Measurements from ENCODE around the gene PREX1. TPM values are rescaled to one million over a fixed set of nuclear protein-coding genes. Genes with fewer than 3 reads are reported as not detected.
A peak's percentile ranks its signal among the peaks of the same experiment; 100 is the strongest.

Gene PREX1
- total RNA-seq, 1 donor from 2014 or later = 235 TPM

DNA sequence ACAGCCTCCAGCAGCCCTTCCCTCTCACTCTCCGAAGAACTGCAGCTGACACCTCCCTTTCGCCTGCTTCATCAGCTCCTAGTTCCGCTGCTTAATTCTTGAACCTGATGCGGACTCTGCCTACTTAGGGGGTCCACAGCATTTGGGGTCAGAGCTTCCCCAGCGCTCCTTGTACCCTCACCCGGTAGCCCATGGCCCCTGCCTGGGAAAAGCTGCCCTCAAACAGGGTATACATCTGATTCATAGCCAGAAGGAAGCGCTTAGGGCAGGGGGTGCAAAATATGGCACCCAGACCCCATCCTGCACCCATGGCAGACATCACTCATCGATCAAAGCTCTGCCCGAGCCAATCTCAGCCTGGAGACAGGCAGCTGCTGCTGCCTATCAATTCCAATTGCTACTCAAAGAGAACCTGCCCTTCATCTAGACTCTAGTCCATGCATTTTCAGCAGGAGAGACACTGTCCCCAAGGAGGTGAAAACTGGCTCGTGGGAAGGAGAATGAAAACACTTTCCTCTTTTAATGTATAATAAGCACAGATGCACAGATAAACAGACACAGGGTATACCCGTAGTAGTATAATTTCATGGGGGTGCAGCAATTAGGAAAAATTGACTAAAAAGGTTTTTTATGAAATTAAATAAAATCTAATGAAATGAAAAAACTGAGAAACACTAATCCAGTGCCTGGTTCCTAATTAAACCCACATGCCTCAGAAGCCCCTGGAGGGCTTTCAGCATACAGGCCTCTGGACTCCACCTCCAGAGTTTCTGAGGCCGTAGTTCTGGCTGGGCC, 194.8 kb downstream of the PREX1 start:
- TF ChIP-seq, protein P1, sequence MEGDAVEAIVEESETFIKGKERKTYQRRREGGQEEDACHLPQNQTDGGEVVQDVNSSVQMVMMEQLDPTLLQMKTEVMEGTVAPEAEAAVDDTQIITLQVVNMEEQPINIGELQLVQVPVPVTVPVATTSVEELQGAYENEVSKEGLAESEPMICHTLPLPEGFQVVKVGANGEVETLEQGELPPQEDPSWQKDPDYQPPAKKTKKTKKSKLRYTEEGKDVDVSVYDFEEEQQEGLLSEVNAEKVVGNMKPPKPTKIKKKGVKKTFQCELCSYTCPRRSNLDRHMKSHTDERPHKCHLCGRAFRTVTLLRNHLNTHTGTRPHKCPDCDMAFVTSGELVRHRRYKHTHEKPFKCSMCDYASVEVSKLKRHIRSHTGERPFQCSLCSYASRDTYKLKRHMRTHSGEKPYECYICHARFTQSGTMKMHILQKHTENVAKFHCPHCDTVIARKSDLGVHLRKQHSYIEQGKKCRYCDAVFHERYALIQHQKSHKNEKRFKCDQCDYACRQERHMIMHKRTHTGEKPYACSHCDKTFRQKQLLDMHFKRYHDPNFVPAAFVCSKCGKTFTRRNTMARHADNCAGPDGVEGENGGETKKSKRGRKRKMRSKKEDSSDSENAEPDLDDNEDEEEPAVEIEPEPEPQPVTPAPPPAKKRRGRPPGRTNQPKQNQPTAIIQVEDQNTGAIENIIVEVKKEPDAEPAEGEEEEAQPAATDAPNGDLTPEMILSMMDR (IDR thresholded peaks at IDR 0.05; ENCODE audit: partially characterized antibody, unreplicated experiment) = no peak
- H3K36me3 Mint-ChIP-seq (ENCODE audit: unreplicated experiment) = peaks cover 6% of the 10 kb centered on the region
- H3K4me1 Mint-ChIP-seq (ENCODE audit: low read depth, unreplicated experiment) = peaks cover 35% of the 10 kb centered on the region
- peaks cover 29% of the 10 kb centered on the region for H3K27me3 Mint-ChIP-seq (ENCODE audit: unreplicated experiment)
- peak overlapping the region; percentile 94 for H3K27ac Mint-ChIP-seq (ENCODE audit: unreplicated experiment)
- no peak for DNase-seq
- peaks cover 31% of the 10 kb centered on the region for H3K9me3 Mint-ChIP-seq (ENCODE audit: unreplicated experiment)
- peak overlapping the region; percentile 55 for H3K4me3 Mint-ChIP-seq (ENCODE audit: unreplicated experiment)

DNA sequence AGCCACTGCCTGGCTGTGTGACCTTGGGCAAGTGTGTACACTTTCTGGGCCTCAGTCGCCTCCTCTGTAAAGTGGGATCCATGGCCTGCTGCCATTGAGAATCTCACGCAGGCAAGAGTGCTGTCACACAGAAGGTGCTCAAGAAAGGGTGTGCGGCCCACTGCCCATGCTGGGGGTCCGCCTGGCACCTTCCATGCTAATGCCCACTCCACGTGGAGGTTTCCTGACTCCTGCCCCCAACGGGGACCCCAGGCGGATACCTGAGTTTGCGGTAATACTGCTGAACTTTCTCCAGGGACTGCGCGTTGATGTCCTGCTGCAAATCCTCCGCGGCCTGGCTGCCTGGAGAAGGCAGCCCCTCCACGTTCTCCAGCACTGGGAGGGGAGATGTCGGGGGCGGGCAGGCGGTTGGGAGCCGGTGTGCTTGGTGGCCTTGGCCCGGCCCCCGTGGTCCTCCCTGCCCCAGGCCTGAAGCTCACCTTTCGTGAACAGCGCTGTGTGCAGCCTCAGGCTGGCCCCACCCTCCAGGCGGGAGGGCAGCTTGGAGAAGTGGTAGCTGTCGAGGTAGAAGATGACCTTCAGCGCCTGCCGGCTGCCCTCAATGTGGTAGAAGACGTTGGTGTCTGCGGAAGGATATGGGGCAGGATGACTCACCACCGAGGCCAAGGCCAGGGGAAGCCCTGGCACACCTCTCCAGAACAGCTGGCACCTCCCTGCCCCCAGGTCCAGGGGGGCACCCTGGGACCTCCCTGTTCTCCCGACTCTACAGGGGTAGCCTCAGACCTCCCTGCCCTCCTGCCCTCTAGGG, 195.6 kb downstream of the PREX1 start:
- DNase-seq = no peak
- Mint-ChIP-seq H3K4me3 (ENCODE audit: unreplicated experiment) (peak overlapping the region; percentile 55), H3K27me3 (ENCODE audit: unreplicated experiment) (peaks cover 31% of the 10 kb centered on the region), H3K9me3 (ENCODE audit: unreplicated experiment) (peaks cover 29% of the 10 kb centered on the region), H3K36me3 (ENCODE audit: unreplicated experiment) (peaks cover 6% of the 10 kb centered on the region), H3K27ac (ENCODE audit: unreplicated experiment) (peak overlapping the region; percentile 97), H3K4me1 (ENCODE audit: low read depth, unreplicated experiment) (peaks cover 35% of the 10 kb centered on the region)
- TF ChIP-seq, protein P1 (IDR thresholded peaks at IDR 0.05; ENCODE audit: partially characterized antibody, unreplicated experiment) = no peak

DNA sequence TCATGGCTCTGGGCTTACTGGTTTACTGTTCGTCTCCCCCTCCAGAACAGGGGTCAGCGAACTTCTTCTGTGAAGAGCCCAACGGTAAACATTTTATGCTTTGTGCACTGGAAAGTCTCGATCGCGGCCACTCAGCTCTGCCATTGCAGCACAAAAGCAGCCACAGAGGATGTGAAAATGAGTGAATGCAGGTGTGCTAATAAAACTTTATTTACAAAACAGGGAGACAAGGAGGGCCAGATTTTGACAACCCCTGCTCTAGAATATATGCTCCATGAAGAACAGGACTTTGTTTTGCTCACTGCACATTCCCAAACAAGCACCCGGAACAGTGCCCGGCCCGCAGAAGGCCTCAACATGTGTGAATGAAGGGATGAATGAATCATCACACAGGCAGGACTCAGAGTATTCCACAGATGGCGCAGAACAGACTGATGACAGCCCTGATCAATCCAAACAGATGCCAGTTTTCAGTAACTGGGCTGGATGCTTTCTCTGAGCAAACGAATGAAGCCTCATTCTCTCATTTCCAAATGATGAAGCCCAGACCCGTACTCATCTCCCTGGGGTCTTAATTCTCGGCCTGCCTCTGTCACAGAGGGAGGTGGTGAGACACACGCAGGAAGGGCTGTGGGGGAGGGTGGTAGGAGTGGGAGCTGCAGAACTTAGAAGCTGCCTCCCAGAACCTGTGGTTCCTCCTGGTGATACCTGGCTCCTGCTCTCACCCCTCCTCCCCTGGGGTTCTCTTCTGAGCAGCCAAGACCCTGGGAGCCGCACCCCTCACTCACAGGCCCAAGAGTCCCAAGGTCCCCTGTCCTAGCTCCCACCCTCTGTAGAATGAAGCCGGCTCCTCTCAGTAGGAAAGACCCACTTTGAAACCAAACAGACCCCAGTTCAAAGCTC, 196.4 kb downstream of the PREX1 start:
- H3K4me1 Mint-ChIP-seq (ENCODE audit: low read depth, unreplicated experiment) = peaks cover 35% of the 10 kb centered on the region
- H3K27ac Mint-ChIP-seq (ENCODE audit: unreplicated experiment) = peak overlapping the region; percentile 97
- H3K9me3 Mint-ChIP-seq (ENCODE audit: unreplicated experiment) = peaks cover 31% of the 10 kb centered on the region
- TF ChIP-seq, protein P1 (IDR thresholded peaks at IDR 0.05; ENCODE audit: partially characterized antibody, unreplicated experiment) = no peak
- H3K36me3 Mint-ChIP-seq (ENCODE audit: unreplicated experiment) = peaks cover 6% of the 10 kb centered on the region
- DNase-seq = peak; percentile 64
- H3K27me3 Mint-ChIP-seq (ENCODE audit: unreplicated experiment) = peaks cover 31% of the 10 kb centered on the region
- H3K4me3 Mint-ChIP-seq (ENCODE audit: unreplicated experiment) = peak overlapping the region; percentile 71

DNA sequence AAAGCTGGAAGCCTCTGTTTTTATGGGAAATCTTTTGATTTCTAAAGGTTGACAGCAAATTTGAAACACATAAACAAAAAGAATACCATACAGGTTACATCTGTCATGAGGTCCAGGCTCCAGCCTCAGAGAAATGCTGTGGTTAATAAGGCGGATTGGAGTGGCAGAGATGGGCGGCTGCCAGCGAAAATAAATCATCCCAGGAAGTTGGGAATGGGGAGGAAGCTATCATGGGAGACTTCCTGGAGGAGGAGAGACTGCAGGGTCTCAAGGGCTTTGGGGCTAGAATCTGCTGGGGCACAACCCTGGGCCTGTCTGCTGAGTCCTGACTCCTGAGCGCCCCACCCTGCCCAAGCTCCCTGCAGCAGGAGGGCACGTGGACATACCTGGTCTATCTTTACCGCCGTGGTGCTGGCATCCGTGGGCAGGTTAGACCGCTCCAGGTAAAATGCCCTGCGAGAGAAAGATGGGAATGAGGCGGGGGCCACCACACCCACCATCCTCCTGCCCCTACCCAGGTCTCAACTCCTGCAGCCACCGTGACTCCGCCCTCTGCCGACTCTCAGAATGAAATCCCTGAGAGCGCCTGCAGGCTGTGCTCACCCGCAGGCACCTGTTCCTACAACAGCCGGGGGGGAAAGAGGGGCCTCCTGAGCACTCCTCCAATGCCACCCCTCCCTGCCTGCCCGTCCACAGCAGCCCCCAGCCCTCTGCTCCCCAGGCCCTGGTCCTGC, 197.3 kb downstream of the PREX1 start:
- Mint-ChIP-seq H3K27me3 (ENCODE audit: unreplicated experiment) (peaks cover 31% of the 10 kb centered on the region), H3K4me3 (ENCODE audit: unreplicated experiment) (peak overlapping the region; percentile 71), H3K4me1 (ENCODE audit: low read depth, unreplicated experiment) (peaks cover 32% of the 10 kb centered on the region), H3K27ac (ENCODE audit: unreplicated experiment) (peak overlapping the region; percentile 97), H3K36me3 (ENCODE audit: unreplicated experiment) (peaks cover 6% of the 10 kb centered on the region), H3K9me3 (ENCODE audit: unreplicated experiment) (peaks cover 30% of the 10 kb centered on the region)
- TF ChIP-seq, protein P1 (IDR thresholded peaks at IDR 0.05; ENCODE audit: partially characterized antibody, unreplicated experiment) = peak; percentile 17
- peak; percentile 69 for DNase-seq
